ENCODE data around the gene POLD3. TPM values are rescaled to one million over a fixed set of nuclear protein-coding genes. Genes with fewer than 3 reads are reported as not detected.
A peak's percentile ranks its signal among the peaks of the same experiment; 100 is the strongest.

POLD3 gene
- total and polyA plus RNA-seq, 8 donors, result 4.7 to 85.7 (median 15.4) TPM

GRCh38 chr11:74663315-74663714 is 70.9 kb downstream of the POLD3 start:
- WGBS, 5 donors, result 69 to 91% (median 81%) methylated on average over 1 of the region's 1 CpG
- DNase-seq, result no peak
- Histone ChIP-seq H3K27me3 (no peaks in the 10 kb centered on the region), H3K9me3 (no peaks in the 10 kb centered on the region), H3K4me1 (peaks cover 0 to 7% (median 0%) of the 10 kb centered on the region in 4 donors), H3K36me3 (peaks cover 0 to 9% (median 6%) of the 10 kb centered on the region in 4 donors), H3K4me3 (no peak overlapping the region), H3K27ac (no peak overlapping the region)
- TF ChIP-seq, protein P1, sequence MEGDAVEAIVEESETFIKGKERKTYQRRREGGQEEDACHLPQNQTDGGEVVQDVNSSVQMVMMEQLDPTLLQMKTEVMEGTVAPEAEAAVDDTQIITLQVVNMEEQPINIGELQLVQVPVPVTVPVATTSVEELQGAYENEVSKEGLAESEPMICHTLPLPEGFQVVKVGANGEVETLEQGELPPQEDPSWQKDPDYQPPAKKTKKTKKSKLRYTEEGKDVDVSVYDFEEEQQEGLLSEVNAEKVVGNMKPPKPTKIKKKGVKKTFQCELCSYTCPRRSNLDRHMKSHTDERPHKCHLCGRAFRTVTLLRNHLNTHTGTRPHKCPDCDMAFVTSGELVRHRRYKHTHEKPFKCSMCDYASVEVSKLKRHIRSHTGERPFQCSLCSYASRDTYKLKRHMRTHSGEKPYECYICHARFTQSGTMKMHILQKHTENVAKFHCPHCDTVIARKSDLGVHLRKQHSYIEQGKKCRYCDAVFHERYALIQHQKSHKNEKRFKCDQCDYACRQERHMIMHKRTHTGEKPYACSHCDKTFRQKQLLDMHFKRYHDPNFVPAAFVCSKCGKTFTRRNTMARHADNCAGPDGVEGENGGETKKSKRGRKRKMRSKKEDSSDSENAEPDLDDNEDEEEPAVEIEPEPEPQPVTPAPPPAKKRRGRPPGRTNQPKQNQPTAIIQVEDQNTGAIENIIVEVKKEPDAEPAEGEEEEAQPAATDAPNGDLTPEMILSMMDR (IDR thresholded peaks at IDR 0.05), result no peak
- TF ChIP-seq EP300 (IDR thresholded peaks at IDR 0.05) (no peak), POLR2A (IDR thresholded peaks at IDR 0.05) (no peak), POLR2AphosphoS5 (IDR thresholded peaks at IDR 0.05) (no peak)
- intact Hi-C loops (cut with DNase I; ENCODE audit: low total_unique reads), result no loop called here

- no peak for DNase-seq
- intact Hi-C loops (cut with DNase I; ENCODE audit: low total_unique reads), result no loop called here
- Histone ChIP-seq H3K27ac (peak overlapping the region in 1 of 5 donors; percentile 44), H3K4me3 (no peak overlapping the region), H3K9me3 (no peaks in the 10 kb centered on the region), H3K27me3 (no peaks in the 10 kb centered on the region), H3K4me1 (peaks cover 0 to 21% (median 13%) of the 10 kb centered on the region in 4 donors), H3K36me3 (no peaks in the 10 kb centered on the region)
- 86 to 95% (median 92%) methylated on average over 12 to 17 of the region's 17 CpGs for WGBS, 5 donors
- TF ChIP-seq POLR2A (IDR thresholded peaks at IDR 0.05) (no peak), EP300 (IDR thresholded peaks at IDR 0.05) (no peak), POLR2AphosphoS5 (IDR thresholded peaks at IDR 0.05) (no peak)
- TF ChIP-seq, protein P1 (IDR thresholded peaks at IDR 0.05), result no peak
Observed at GRCh38 chr11:74669211-74670160, 77.1 kb downstream of the POLD3 start.

- intact Hi-C loops (cut with DNase I; ENCODE audit: low total_unique reads), result no loop called here
- 90 to 96% (median 94%) methylated on average over 5 to 7 of the region's 7 CpGs for WGBS, 5 donors
- H3K9me3 ChIP-seq, result no peaks in the 10 kb centered on the region
- H3K36me3 ChIP-seq, result no peaks in the 10 kb centered on the region
- H3K4me3 ChIP-seq, result no peak overlapping the region
- H3K27ac ChIP-seq, result peak overlapping the region in 1 of 5 donors; percentile 44
- no peak for DNase-seq
- TF ChIP-seq POLR2A (IDR thresholded peaks at IDR 0.05), result no peak
- no peak for TF ChIP-seq EP300 (IDR thresholded peaks at IDR 0.05)
- TF ChIP-seq, protein P1 (IDR thresholded peaks at IDR 0.05), result no peak
- no peak for TF ChIP-seq POLR2AphosphoS5 (IDR thresholded peaks at IDR 0.05)
- no peaks in the 10 kb centered on the region for H3K27me3 ChIP-seq
- H3K4me1 ChIP-seq, result peaks cover 0 to 21% (median 13%) of the 10 kb centered on the region in 4 donors
Observed at GRCh38 chr11:74670171-74670570, 77.8 kb downstream of the POLD3 start.

DNA sequence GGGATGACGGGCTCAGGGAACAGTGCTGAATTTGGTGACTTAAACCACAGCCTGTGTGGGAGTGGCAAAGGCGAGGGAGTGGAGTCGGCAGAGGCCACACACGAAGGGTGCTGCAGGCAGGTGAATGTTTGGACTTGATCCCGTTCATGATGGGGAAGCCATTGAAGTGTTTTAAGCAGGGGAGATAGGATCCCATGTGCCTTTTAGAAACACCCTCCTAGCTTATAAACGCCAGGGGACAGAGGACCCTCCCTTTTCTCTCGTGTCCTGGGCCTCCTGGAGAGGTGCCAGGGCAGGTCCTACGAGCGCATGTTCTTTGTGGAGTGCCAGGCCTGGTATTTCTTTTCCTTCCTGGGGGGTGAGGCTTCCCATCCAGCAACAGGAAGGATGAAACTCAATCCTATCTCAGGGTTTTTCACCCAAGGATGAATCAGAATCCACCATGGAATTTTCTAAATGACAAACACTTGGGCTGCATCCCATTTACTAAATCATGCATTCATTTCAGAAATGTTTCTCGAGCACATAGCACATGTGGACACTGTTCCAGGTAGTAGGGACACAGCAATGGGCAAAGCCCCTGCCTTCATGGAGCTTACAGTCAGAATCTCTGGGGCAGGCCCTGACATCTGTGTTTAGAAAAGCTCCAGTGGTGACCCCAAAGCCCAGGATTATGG is 79.3 kb downstream of the POLD3 start:
- Histone ChIP-seq H3K4me3 (no peak overlapping the region), H3K27ac (peak overlapping the region in 4 of 5 donors; percentile 63 to 89 (median 81)), H3K36me3 (no peaks in the 10 kb centered on the region), H3K9me3 (no peaks in the 10 kb centered on the region), H3K4me1 (peaks cover 0 to 21% (median 13%) of the 10 kb centered on the region in 4 donors), H3K27me3 (no peaks in the 10 kb centered on the region)
- no peak for DNase-seq
- WGBS, 5 donors, result 77 to 84% (median 82%) methylated on average over 10 of the region's 10 CpGs
- intact Hi-C loops (cut with DNase I; ENCODE audit: low total_unique reads), result no loop called here
- TF ChIP-seq POLR2A (IDR thresholded peaks at IDR 0.05) (no peak), POLR2AphosphoS5 (IDR thresholded peaks at IDR 0.05) (no peak), EP300 (IDR thresholded peaks at IDR 0.05) (no peak)
- TF ChIP-seq, protein P1 (IDR thresholded peaks at IDR 0.05), result no peak

Measured in stomach (tissue), 9 donors.